ENCODE results near the gene EHD4.

The EHD4 gene

GRCh38 chr15:42012241-42012640 lies 39.9 kb upstream of the EHD4 start:
- Histone ChIP-seq H3K4me1 (ENCODE audit: control insufficient read depth, insufficient read depth, low read length) (no peaks in the 10 kb centered on the region), H3K4me3 (ENCODE audit: low read depth, low read length) (no peak overlapping the region), H3K27ac (ENCODE audit: extremely low read depth, low read depth, low read length) (no peak overlapping the region), H3K9me3 (ENCODE audit: control insufficient read depth, insufficient read depth, low read depth, low read length) (no peaks in the 10 kb centered on the region), H3K36me3 (ENCODE audit: control insufficient read depth in 2 of 2, insufficient read depth in 1 of 2, low read length in 2 of 2) (no peaks in the 10 kb centered on the region)
- ChIA-PET POLR2A (no interaction called here), CTCF (no interaction called here)
- no peak for TF ChIP-seq SETDB1 (IDR thresholded peaks at IDR 0.05; ENCODE audit: insufficient read length, low read length)

GRCh38 chr15:42011074-42011473 lies 38.7 kb upstream of the EHD4 start:
- H3K4me1 ChIP-seq (ENCODE audit: control insufficient read depth, insufficient read depth, low read length) = no peaks in the 10 kb centered on the region
- no peak overlapping the region for H3K4me3 ChIP-seq (ENCODE audit: low read depth, low read length)
- ChIA-PET POLR2A (no interaction called here), CTCF (interaction anchor here (0.6 kb wide), 1 partner anchor 474 kb away, joined by 3 read pairs; no protein-coding TSS in a partner anchor)
- H3K9me3 ChIP-seq (ENCODE audit: control insufficient read depth, insufficient read depth, low read depth, low read length) = no peaks in the 10 kb centered on the region
- no peak overlapping the region for H3K27ac ChIP-seq (ENCODE audit: extremely low read depth, low read depth, low read length)
- no peak for TF ChIP-seq ZBTB44 (tag by site-specific recombination; IDR thresholded peaks at IDR 0.05)
- no peak for TF ChIP-seq ZNF394 (tag by site-specific recombination; IDR thresholded peaks at IDR 0.05; ENCODE audit: borderline replicate concordance)
- no peak for TF ChIP-seq REST (tag by site-specific recombination; IDR thresholded peaks at IDR 0.05)
- TF ChIP-seq ZNF24 (tag by site-specific recombination; IDR thresholded peaks at IDR 0.05) = no peak
- no peak for TF ChIP-seq ZNF654 (tag by site-specific recombination; IDR thresholded peaks at IDR 0.05; ENCODE audit: low read depth)
- no peak for TF ChIP-seq HOXD13 (CRISPR knock-in tag; IDR thresholded peaks at IDR 0.05; ENCODE audit: borderline replicate concordance)
- TF ChIP-seq ZNF521 (tag by site-specific recombination; IDR thresholded peaks at IDR 0.05) = no peak
- TF ChIP-seq BCL11A (tag by site-specific recombination; IDR thresholded peaks at IDR 0.05; ENCODE audit: low read depth) = no peak
- no peak for TF ChIP-seq ZNF571 (tag by site-specific recombination; IDR thresholded peaks at IDR 0.05)
- TF ChIP-seq KLF9 (tag by site-specific recombination; IDR thresholded peaks at IDR 0.05; ENCODE audit: low read depth) = no peak
- TF ChIP-seq ZNF585B (tag by site-specific recombination; IDR thresholded peaks at IDR 0.05) = no peak
- no peak for TF ChIP-seq ZNF704 (tag by site-specific recombination; IDR thresholded peaks at IDR 0.05)
- TF ChIP-seq ZNF658 (tag by site-specific recombination; IDR thresholded peaks at IDR 0.05) = no peak
- TF ChIP-seq ZNF350 (tag by site-specific recombination; IDR thresholded peaks at IDR 0.05) = no peak
- no peak for TF ChIP-seq ZNF660 (tag by site-specific recombination; IDR thresholded peaks at IDR 0.05)
- no peak for TF ChIP-seq PRDM1 (tag by site-specific recombination; IDR thresholded peaks at IDR 0.05)
- no peak for TF ChIP-seq ZNF175 (tag by site-specific recombination; IDR thresholded peaks at IDR 0.05)
- no peak for TF ChIP-seq ZNF777 (tag by site-specific recombination; IDR thresholded peaks at IDR 0.05; ENCODE audit: borderline replicate concordance)
- TF ChIP-seq HIC1 (tag by site-specific recombination; IDR thresholded peaks at IDR 0.05) = no peak
- no peak for TF ChIP-seq ZNF701 (tag by site-specific recombination; IDR thresholded peaks at IDR 0.05)
- no peaks in the 10 kb centered on the region for H3K36me3 ChIP-seq (ENCODE audit: control insufficient read depth in 2 of 2, insufficient read depth in 1 of 2, low read length in 2 of 2)

All from HEK293 (cell line).